ENCODE measurements around the gene UQCC3. TPM values are rescaled to one million over a fixed set of nuclear protein-coding genes. Genes with fewer than 3 reads are reported as not detected.

Gene UQCC3
- total RNA-seq, 1 experiment from 2014 or later = 17.9 TPM

- Histone ChIP-seq H3K9me3 (ENCODE audit: control insufficient read depth in 1 of 2, insufficient read depth in 1 of 2, low read depth in 1 of 2, low read length in 2 of 2) (no peaks in the 10 kb centered on the region), H4K20me1 (ENCODE audit: insufficient read depth) (no peaks in the 10 kb centered on the region), H3K79me2 (ENCODE audit: insufficient read depth, low read length) (peaks cover 15% of the 10 kb centered on the region), H3K4me3 (replicated peaks in 1 of 2; ENCODE audit: low read depth in 1 of 2, low read length in 2 of 2) (no peak overlapping the region), H3K9ac (ENCODE audit: low read length) (no peak overlapping the region), H3K27me3 (ENCODE audit: insufficient read depth, low read length) (no peaks in the 10 kb centered on the region), H2AFZ (ENCODE audit: low read depth, low read length, poor library complexity, severe bottlenecking) (no peak overlapping the region), H3K9me2 (ENCODE audit: insufficient read depth) (no peaks in the 10 kb centered on the region), H3K4me2 (ENCODE audit: low read length) (no peak overlapping the region), H3K36me3 (ENCODE audit: control insufficient read depth in 1 of 2, insufficient read depth in 2 of 2, low read length in 2 of 2) (0 out of 4 replicates have a peak, but pooled peaks cover 0 to 3% of the 10 kb centered on the region in 2 experiments), H3K27ac (ENCODE audit: low read depth, low read length) (no peak overlapping the region), H3K4me1 (ENCODE audit: control insufficient read depth in 1 of 2, insufficient read depth in 2 of 2, low read length in 2 of 2) (peaks cover 21 to 35% of the 10 kb centered on the region in 2 experiments)
- TF ChIP-seq CEBPB (IDR thresholded peaks at IDR 0.05; ENCODE audit: low read depth) (no peak), RAD21 (IDR thresholded peaks at IDR 0.05; ENCODE audit: low read depth) (no peak), SRF (IDR thresholded peaks at IDR 0.05; ENCODE audit: low read depth) (no peak), SIN3A (IDR thresholded peaks at IDR 0.05; ENCODE audit: low read depth) (no peak), EGR1 (IDR thresholded peaks at IDR 0.05; ENCODE audit: low read depth) (no peak), JUND (IDR thresholded peaks at IDR 0.05) (no peak), CBX3 (IDR thresholded peaks at IDR 0.05; ENCODE audit: low read depth) (no peak), ZNF274 (IDR thresholded peaks at IDR 0.05; ENCODE audit: low read depth, low read length) (no peak), POLR2AphosphoS5 (IDR thresholded peaks at IDR 0.05; ENCODE audit: low read depth, low read length) (no peak), ELF1 (IDR thresholded peaks at IDR 0.05; ENCODE audit: borderline replicate concordance, low read depth) (no peak), TCF7L2 (IDR thresholded peaks at IDR 0.05; ENCODE audit: borderline replicate concordance, extremely low read depth, insufficient read depth, insufficient read length) (no peak), POLR2A (IDR thresholded peaks at IDR 0.05; ENCODE audit: borderline replicate concordance, extremely low read depth, insufficient read depth, insufficient read length) (no peak)
- TF ChIP-seq, protein P1, sequence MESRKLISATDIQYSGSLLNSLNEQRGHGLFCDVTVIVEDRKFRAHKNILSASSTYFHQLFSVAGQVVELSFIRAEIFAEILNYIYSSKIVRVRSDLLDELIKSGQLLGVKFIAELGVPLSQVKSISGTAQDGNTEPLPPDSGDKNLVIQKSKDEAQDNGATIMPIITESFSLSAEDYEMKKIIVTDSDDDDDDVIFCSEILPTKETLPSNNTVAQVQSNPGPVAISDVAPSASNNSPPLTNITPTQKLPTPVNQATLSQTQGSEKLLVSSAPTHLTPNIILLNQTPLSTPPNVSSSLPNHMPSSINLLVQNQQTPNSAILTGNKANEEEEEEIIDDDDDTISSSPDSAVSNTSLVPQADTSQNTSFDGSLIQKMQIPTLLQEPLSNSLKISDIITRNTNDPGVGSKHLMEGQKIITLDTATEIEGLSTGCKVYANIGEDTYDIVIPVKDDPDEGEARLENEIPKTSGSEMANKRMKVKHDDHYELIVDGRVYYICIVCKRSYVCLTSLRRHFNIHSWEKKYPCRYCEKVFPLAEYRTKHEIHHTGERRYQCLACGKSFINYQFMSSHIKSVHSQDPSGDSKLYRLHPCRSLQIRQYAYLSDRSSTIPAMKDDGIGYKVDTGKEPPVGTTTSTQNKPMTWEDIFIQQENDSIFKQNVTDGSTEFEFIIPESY (IDR thresholded peaks at IDR 0.05; ENCODE audit: extremely low read depth, insufficient replicate concordance, low read length) = no peak
- TF ChIP-seq, protein P2, sequence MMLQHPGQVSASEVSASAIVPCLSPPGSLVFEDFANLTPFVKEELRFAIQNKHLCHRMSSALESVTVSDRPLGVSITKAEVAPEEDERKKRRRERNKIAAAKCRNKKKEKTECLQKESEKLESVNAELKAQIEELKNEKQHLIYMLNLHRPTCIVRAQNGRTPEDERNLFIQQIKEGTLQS (IDR thresholded peaks at IDR 0.05) = no peak
- ChIA-PET POLR2A (interaction anchor here (0.6 to 1.3 kb wide), 3 partner anchors 11 to 90 kb away, joined by 3 to 10 read pairs (median 3); partner anchors contain the start of genes C11orf98, CSKMT and UQCC3), RAD21 (ENCODE audit: low non-redundant PET in 1 of 2, low total read pairs in 2 of 2, uncharacterized antibody in 2 of 2, unreplicated experiment in 2 of 2) (no interaction called here), CTCF (no interaction called here)
- no TSS peak for BruUV-seq (replicated peaks)
- no peak for DNase-seq (ENCODE audit: low read depth, low spot score)
- no peak for ATAC-seq
- intact Hi-C loops (cut with micrococcal nuclease) = no loop called here
These were observed 11.0 kb downstream of the UQCC3 start for GRCh38 chr11:62682518-62682917.

Measured in HCT116 (cell line).